ENCODE measurements around the gene MYOM3.

DNA sequence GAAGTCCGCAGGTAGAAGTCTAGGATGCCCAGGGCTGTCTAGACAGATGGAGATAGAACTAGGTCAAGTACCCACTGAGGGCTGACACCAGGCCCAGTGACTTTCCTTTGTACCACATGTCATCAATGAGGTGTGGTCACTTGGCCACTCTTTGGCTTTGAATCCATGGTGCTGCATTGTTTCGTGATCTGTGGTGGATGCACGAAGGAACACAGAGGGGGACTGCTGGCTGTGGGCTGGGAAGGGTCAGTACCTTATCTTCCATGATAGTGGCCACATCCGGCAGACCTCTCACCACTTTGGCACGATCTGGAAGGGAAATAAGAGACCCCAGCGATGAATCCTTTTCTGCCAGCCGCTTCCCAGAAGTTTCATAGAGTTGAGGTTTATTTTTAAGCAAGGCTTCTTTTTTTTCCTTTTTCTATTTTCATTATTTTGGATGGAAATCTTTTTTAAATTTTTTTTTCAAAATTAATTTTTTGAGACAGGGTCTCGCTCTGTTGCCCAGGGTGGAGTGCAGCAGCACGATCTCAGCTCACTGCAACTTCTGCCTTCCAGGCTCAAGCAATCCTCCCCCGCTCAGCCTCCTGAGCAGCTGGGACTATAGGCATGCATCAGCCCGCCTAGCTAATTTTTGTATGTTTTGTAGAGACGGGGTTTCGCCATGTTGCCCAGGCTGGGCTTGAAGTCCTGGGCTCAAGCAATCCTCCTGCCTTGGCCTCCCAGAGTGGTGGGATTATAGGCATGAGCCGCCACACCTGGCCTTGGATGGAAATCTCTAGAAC lies 53.1 kb downstream of the MYOM3 start:
- TF ChIP-seq CTCF (conservative IDR thresholded peaks at IDR 0.05; ENCODE audit: low read depth, low read length) (no peak), POLR2A (IDR thresholded peaks at IDR 0.05; ENCODE audit: low read depth, low read length) (no peak)
